ENCODE results near the gene AANAT.

DNA sequence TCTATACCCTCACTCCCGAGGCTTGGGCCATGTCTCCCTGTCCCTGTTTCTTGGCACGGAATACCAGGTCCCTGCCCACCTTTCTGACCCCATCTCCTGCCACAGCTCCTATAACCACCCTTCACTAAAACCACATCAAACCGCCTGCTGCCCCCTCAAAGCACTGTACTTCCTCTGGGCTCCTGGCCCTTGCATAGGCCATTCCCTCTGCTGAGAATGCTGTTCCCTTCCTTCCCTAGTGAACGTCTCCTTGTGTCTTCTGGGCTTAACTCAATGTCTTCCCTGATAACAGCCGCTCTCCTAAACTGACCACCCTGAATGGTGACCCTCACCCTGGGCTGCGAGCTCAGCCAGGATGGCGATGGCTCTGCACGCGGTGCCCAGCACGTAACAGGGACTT lies 10.7 kb downstream of the AANAT start:
- TF ChIP-seq, protein P1, sequence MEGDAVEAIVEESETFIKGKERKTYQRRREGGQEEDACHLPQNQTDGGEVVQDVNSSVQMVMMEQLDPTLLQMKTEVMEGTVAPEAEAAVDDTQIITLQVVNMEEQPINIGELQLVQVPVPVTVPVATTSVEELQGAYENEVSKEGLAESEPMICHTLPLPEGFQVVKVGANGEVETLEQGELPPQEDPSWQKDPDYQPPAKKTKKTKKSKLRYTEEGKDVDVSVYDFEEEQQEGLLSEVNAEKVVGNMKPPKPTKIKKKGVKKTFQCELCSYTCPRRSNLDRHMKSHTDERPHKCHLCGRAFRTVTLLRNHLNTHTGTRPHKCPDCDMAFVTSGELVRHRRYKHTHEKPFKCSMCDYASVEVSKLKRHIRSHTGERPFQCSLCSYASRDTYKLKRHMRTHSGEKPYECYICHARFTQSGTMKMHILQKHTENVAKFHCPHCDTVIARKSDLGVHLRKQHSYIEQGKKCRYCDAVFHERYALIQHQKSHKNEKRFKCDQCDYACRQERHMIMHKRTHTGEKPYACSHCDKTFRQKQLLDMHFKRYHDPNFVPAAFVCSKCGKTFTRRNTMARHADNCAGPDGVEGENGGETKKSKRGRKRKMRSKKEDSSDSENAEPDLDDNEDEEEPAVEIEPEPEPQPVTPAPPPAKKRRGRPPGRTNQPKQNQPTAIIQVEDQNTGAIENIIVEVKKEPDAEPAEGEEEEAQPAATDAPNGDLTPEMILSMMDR (IDR thresholded peaks at IDR 0.05; ENCODE audit: extremely low read depth in 1 of 2, insufficient read depth in 1 of 2, low read depth in 1 of 2, low read length in 2 of 2) = no peak
- TF ChIP-seq FOS (IDR thresholded peaks at IDR 0.05; ENCODE audit: borderline replicate concordance, insufficient read depth, low read length) = no peak

All from endothelial cell of umbilical vein (primary cell).